ENCODE data around the gene GNE. TPM values are rescaled to one million over a fixed set of nuclear protein-coding genes. Genes with fewer than 3 reads are reported as not detected.
"Not testable (repeated sequence)": the region's sequence is repeated elsewhere in the genome, so short reads cannot be mapped to it uniquely, and the experiment has no call there.

Gene GNE
- total and polyA plus RNA-seq, 3 donors from 2014 or later: 13.2 to 26.6 (median 22.7) TPM

- H3K9me3 ChIP-seq: no peaks in the 10 kb centered on the region
- H3K27ac ChIP-seq: no peak overlapping the region
- H3K27me3 ChIP-seq: no peaks in the 10 kb centered on the region
- H3K4me1 ChIP-seq: no peaks in the 10 kb centered on the region
- no peak for DNase-seq
- no peak for TF ChIP-seq CTCF (IDR thresholded peaks at IDR 0.05)
- TF ChIP-seq POLR2A (IDR thresholded peaks at IDR 0.05): no peak
- intact Hi-C loops (cut with DNase I; ENCODE audit: low total_unique reads): no loop called here
- H3K4me3 ChIP-seq: no peak overlapping the region
- H3K36me3 ChIP-seq (ENCODE audit: low read depth, missing control alignments): no peaks in the 10 kb centered on the region
- WGBS, 2 donors: 94 to 95% methylated on average over 2 of the region's 2 CpGs
Observed at GRCh38 chr9:36297798-36298197, 39.5 kb upstream of the GNE start.

GRCh38 chr9:36294996-36295395, 36.7 kb upstream of the GNE start:
- H3K4me3 ChIP-seq; H3K27me3 ChIP-seq; H3K9me3 ChIP-seq; H3K36me3 ChIP-seq (ENCODE audit: low read depth, missing control alignments); intact Hi-C loops (cut with DNase I; ENCODE audit: low total_unique reads); H3K27ac ChIP-seq; DNase-seq; H3K4me1 ChIP-seq: not testable (repeated sequence)
- WGBS, 2 donors: 95 to 100% methylated on average over 3 of the region's 3 CpGs

- DNase-seq: no peak
- intact Hi-C loops (cut with DNase I; ENCODE audit: low total_unique reads): no loop called here
- no peaks in the 10 kb centered on the region for H3K36me3 ChIP-seq (ENCODE audit: low read depth, missing control alignments)
- no peaks in the 10 kb centered on the region for H3K4me1 ChIP-seq
- 91 to 97% methylated on average over 5 of the region's 5 CpGs for WGBS, 2 donors
- H3K4me3 ChIP-seq: no peak overlapping the region
- TF ChIP-seq POLR2A (IDR thresholded peaks at IDR 0.05): no peak
- H3K9me3 ChIP-seq: no peaks in the 10 kb centered on the region
- no peaks in the 10 kb centered on the region for H3K27me3 ChIP-seq
- H3K27ac ChIP-seq: no peak overlapping the region
Observed at GRCh38 chr9:36293918-36294317, 35.7 kb upstream of the GNE start.

- WGBS, 2 donors: 90 to 93% methylated on average over 7 of the region's 7 CpGs
- H3K36me3 ChIP-seq (ENCODE audit: low read depth, missing control alignments): no peaks in the 10 kb centered on the region
Observed at GRCh38 chr9:36293171-36293570, 34.9 kb upstream of the GNE start.

GRCh38 chr9:36292641-36293040, 34.4 kb upstream of the GNE start:
- H3K36me3 ChIP-seq (ENCODE audit: low read depth, missing control alignments): no peaks in the 10 kb centered on the region
- intact Hi-C loops (cut with DNase I; ENCODE audit: low total_unique reads): no loop called here
- no peak overlapping the region for H3K27ac ChIP-seq
- H3K27me3 ChIP-seq: no peaks in the 10 kb centered on the region
- TF ChIP-seq POLR2A (IDR thresholded peaks at IDR 0.05): no peak
- TF ChIP-seq CTCF (IDR thresholded peaks at IDR 0.05): no peak
- no peak overlapping the region for H3K4me3 ChIP-seq
- no peak for DNase-seq
- H3K4me1 ChIP-seq: no peaks in the 10 kb centered on the region
- H3K9me3 ChIP-seq: no peaks in the 10 kb centered on the region
- 88 to 90% methylated on average over 11 to 12 of the region's 12 CpGs for WGBS, 2 donors

More at GRCh38 chr9:36293171-36293570, 34.9 kb upstream of the GNE start:
- intact Hi-C loops (cut with DNase I; ENCODE audit: low total_unique reads): no loop called here
- Histone ChIP-seq H3K9me3 (no peaks in the 10 kb centered on the region), H3K4me3 (no peak overlapping the region), H3K27me3 (no peaks in the 10 kb centered on the region), H3K4me1 (no peaks in the 10 kb centered on the region), H3K27ac (no peak overlapping the region)
- TF ChIP-seq POLR2A (IDR thresholded peaks at IDR 0.05) (no peak), CTCF (IDR thresholded peaks at IDR 0.05) (no peak)
- no peak for DNase-seq

- 86% methylated on average over 3 of the region's 3 CpGs for whole genome bisulfite sequencing, 2 donors
- H3K9me3 ChIP-seq: no peaks in the 10 kb centered on the region
- no peak for TF ChIP-seq POLR2A (IDR thresholded peaks at IDR 0.05)
- TF ChIP-seq CTCF (IDR thresholded peaks at IDR 0.05): no peak
- intact Hi-C loops (cut with DNase I; ENCODE audit: low total_unique reads): no loop called here
- DNase-seq: no peak
- H3K4me1 ChIP-seq: no peaks in the 10 kb centered on the region
- H3K4me3 ChIP-seq: no peak overlapping the region
- no peak overlapping the region for H3K27ac ChIP-seq
- H3K27me3 ChIP-seq: no peaks in the 10 kb centered on the region
- H3K36me3 ChIP-seq (ENCODE audit: low read depth, missing control alignments): no peaks in the 10 kb centered on the region
Observed at GRCh38 chr9:36290996-36291395, 32.7 kb upstream of the GNE start.
